Astrocyte of the spinal cord (primary cell): ENCODE measurements around the gene TNFRSF19.

Experiments
- DNase-seq: peaks from one replicate; pipeline ENCODE4 v3.0.0; 2011; ENCODE audit warnings: low read depth, low spot score
- H3K4me3 ChIP-seq: 2 replicates; pipeline ENCODE4 v1.5.1; 2011; ENCODE audit warnings: low read depth, mild to moderate bottlenecking, low read length, moderate library complexity
- in situ Hi-C: cut with HindIII; loops from 2 replicates; pipeline ENCODE4 v1.10.0; 2017; ENCODE audit warnings: low sequenced_read_pairs
- TF ChIP-seq, protein P1 (sequence below): IDR thresholded peaks from 2 replicates; pipeline ENCODE4 v1.5.1; 2012; ENCODE audit warnings: low read depth, mild to moderate bottlenecking, low read length, inconsistent platforms

The TNFRSF19 gene

DNA sequence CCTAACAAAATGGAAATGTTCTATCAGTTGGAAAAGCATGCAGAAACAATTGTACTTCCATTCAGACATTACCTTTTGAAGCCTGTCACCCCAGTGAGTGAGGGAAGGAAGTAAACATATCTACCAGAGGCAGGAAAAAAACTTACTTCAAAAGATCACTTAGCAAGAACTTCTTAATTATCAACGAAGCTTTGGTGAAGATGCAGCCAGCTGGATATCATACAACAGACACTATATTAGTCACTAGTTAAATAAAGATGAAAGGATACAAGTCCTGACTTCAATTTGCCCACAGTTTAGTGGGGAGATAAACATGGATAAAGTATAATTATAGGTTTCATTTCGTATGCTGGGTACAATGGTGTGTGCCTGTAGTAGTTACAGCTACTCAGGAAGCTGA, 148.8 kb downstream of the TNFRSF19 start:
- DNase-seq: no peak
- TF ChIP-seq, protein P1, sequence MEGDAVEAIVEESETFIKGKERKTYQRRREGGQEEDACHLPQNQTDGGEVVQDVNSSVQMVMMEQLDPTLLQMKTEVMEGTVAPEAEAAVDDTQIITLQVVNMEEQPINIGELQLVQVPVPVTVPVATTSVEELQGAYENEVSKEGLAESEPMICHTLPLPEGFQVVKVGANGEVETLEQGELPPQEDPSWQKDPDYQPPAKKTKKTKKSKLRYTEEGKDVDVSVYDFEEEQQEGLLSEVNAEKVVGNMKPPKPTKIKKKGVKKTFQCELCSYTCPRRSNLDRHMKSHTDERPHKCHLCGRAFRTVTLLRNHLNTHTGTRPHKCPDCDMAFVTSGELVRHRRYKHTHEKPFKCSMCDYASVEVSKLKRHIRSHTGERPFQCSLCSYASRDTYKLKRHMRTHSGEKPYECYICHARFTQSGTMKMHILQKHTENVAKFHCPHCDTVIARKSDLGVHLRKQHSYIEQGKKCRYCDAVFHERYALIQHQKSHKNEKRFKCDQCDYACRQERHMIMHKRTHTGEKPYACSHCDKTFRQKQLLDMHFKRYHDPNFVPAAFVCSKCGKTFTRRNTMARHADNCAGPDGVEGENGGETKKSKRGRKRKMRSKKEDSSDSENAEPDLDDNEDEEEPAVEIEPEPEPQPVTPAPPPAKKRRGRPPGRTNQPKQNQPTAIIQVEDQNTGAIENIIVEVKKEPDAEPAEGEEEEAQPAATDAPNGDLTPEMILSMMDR: no peak
- in situ Hi-C loops: no loop called here
- H3K4me3 ChIP-seq: no peak overlapping the region

DNA sequence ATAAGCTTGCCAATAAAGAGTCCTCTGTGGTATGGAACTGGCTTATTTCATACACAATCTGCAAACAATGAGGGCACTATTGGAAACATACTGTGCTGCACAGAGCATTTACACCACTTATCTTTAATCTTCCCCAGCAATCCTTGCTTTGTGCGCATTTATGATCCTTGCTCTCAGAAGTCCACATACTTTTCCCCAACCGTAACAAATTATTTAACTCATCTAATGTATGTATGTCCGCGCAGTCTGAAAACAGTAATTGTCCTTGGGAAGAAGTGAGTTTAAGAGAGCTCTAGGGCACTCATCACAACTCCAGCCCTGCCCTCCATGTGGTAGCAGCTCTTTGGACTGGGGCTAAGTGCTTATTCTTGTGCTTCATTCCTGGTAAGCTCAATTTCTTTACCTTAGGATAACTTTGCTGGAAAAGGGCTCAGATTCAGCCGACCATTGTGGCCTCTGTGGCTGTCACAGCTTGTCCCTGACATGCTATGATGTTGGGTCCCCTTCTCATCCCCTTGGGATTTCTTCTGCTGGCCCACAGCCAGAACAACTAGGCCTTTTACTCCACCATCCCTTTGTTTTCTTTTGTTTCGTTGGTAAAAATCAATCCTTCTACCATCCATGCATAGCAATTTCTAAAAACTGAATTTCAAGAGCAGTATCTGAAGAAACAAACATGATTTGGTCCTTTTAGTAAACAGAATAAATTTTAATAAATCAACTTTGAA, 152.7 kb downstream of the TNFRSF19 start:
- no peak overlapping the region for H3K4me3 ChIP-seq
- in situ Hi-C loops: no loop called here
- DNase-seq: no peak
- TF ChIP-seq, protein P1: no peak

DNA sequence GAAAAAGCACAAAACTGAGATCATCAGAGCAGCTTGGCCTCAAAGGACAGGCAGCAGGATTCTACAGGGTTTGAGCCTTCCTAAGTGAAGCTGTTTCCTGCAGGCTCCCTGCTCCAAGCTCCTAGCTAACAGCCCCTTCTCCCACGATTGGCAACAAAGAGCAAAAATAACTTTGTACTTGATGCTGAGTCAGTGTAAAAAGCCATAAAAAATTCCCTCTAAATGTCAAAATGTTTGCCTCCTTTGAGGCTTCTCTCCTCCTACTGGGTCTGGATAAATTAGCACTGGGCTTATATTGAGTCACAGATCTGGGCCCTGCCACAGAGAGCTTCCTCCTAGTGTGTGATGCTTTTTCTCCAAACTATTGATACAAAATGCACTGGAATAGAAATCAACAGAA, 153.3 kb downstream of the TNFRSF19 start:
- H3K4me3 ChIP-seq: no peak overlapping the region
- TF ChIP-seq, protein P1: no peak
- in situ Hi-C loops: no loop called here
- peak; percentile 84 for DNase-seq

DNA sequence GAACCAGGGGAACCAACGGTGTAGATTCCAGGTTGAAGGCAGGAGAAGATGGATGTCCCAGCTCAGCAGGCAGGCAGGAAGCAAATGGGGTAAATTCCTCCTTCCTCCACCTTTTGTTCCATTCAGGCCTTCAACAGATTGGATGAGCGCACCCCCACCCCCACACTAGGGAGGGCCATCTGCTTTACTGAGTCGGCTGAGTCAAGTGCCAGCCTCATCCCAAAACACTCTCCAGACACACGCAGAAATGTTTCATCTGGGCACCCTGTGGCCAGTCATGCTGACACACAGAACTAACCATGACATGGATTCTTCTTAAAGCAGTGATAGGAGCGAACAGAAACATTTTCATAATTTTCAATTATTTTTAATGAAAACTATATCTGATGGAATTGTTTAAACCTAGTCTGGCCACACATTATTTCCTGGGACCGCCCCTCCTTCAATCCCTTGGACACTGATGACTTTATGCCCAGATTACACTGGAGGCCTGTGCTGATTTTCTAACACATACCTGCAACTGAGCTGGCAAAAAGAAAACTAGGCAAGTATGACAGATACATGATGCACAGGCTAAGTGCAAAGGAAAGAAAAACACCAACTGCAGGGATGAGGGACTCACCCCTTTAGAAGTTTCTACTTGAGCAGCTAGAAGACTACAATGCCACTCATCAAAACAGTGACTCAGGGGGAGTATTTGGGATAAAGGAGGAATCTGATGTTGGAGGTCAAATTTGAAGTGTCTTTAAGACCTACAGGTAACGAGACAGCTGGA, 154.2 kb downstream of the TNFRSF19 start:
- TF ChIP-seq, protein P1: no peak
- in situ Hi-C loops: no loop called here
- H3K4me3 ChIP-seq: no peak overlapping the region
- DNase-seq: no peak
